OCI-LY3 (cell line): ENCODE measurements around the gene ATG101.

Source experiments
- H2AFZ ChIP-seq: fragments of 200-600, 300-600 bp; shearing (Covaris generic); 2 replicates; pipeline ENCODE4 v1.6.0; 2014; ENCODE audit warnings: antibody characterized with exemption, low read depth, low read length
- H3K27ac ChIP-seq: fragments of 200-600, 300-600 bp; sonication (generic); 2 replicates; pipeline ENCODE4 v1.5.1; 2014; ENCODE audit warnings: mild to moderate bottlenecking, low read length, moderate library complexity, mixed read lengths
- H3K27me3 ChIP-seq: fragments of 200-600, 300-600 bp; sonication (generic); 2 replicates; pipeline ENCODE4 v1.6.1; 2014; ENCODE audit warnings: low read depth, low read length, mixed read lengths
- H3K36me3 ChIP-seq: fragments of 200-600, 300-600 bp; sonication (generic); replicated peaks from 2 replicates; pipeline ENCODE3; 2014; ENCODE audit warnings: low read depth, low read length, mixed read lengths
- H3K4me1 ChIP-seq: fragments of 300-600, 200-600 bp; sonication (generic); 2 replicates; pipeline ENCODE4 v1.6.1; 2014; ENCODE audit warnings: low read length, mixed read lengths
- H3K4me2 ChIP-seq: fragments of 200-600, 300-600 bp; sonication (generic); 2 replicates; pipeline ENCODE4 v1.6.1; 2014; ENCODE audit warnings: low read length, mixed read lengths
- H3K4me3 ChIP-seq: fragments of 300-600, 200-600 bp; sonication (generic); 2 replicates; pipeline ENCODE4 v1.5.1; 2014; ENCODE audit warnings: antibody characterized with exemption, mild to moderate bottlenecking, low read length, moderate library complexity
- H3K79me2 ChIP-seq: fragments of 300-600, 200-600 bp; shearing (Covaris generic); 2 replicates; pipeline ENCODE4 v1.6.1; 2014; ENCODE audit warnings: mild to moderate bottlenecking, low read length, mixed read lengths
- H3K9ac ChIP-seq: fragments of 300-600, 200-600 bp; shearing (Covaris generic); 2 replicates; pipeline ENCODE4 v1.6.0; 2014; ENCODE audit warnings: mild to moderate bottlenecking, low read length, moderate library complexity
- H3K9me3 ChIP-seq: fragments of 200-600, 300-600 bp; shearing (Covaris generic); 2 replicates; pipeline ENCODE4 v1.6.1; 2014; ENCODE audit warnings: low read length, mixed read lengths; ENCODE audit not compliant: insufficient read depth
- H4K20me1 ChIP-seq: fragments of 200-600, 300-600 bp; sonication (generic); 2 replicates; pipeline ENCODE4 v1.6.1; 2016; ENCODE audit warnings: low read length, mixed read lengths; ENCODE audit not compliant: insufficient read depth
- CTCF ChIP-seq: fragments of 200-600, 300-600 bp; sonication (generic); IDR thresholded peaks from 2 replicates; pipeline ENCODE4 v1.5.1; 2014; ENCODE audit warnings: antibody characterized with exemption, low read length, low read depth
- EZH2phosphoT487 ChIP-seq: fragments of 200-600 bp; shearing (Covaris generic); IDR thresholded peaks from 2 replicates; pipeline ENCODE4 v1.6.1; 2018; ENCODE audit warnings: antibody characterized with exemption, mixed run types, low read depth

Gene ATG101

GRCh38 chr12:52061470-52062166, 8.2 kb upstream of the ATG101 start:
- Histone ChIP-seq H4K20me1 (no peaks in the 10 kb centered on the region), H3K27ac (no peak overlapping the region), H3K9me3 (no peaks in the 10 kb centered on the region), H3K4me2 (no peak overlapping the region), H3K36me3 (no peaks in the 10 kb centered on the region), H3K9ac (no peak overlapping the region), H3K4me3 (no peak overlapping the region), H3K79me2 (no peaks in the 10 kb centered on the region), H3K4me1 (no peaks in the 10 kb centered on the region), H2AFZ (no peak overlapping the region), H3K27me3 (0 out of 2 replicates have a peak, but pooled peaks cover 7% of the 10 kb centered on the region)
- TF ChIP-seq CTCF (no peak), EZH2phosphoT487 (no peak)

- H3K27me3 ChIP-seq = 0 out of 2 replicates have a peak, but pooled peaks cover 9% of the 10 kb centered on the region
- no peak overlapping the region for H3K9ac ChIP-seq
- no peaks in the 10 kb centered on the region for H3K36me3 ChIP-seq
- no peak overlapping the region for H3K4me2 ChIP-seq
- H3K4me3 ChIP-seq = no peak overlapping the region
- TF ChIP-seq CTCF (no peak), EZH2phosphoT487 (no peak)
- H3K27ac ChIP-seq = no peak overlapping the region
- H3K9me3 ChIP-seq = no peaks in the 10 kb centered on the region
- no peaks in the 10 kb centered on the region for H4K20me1 ChIP-seq
- no peaks in the 10 kb centered on the region for H3K79me2 ChIP-seq
- no peak overlapping the region for H2AFZ ChIP-seq
- H3K4me1 ChIP-seq = no peaks in the 10 kb centered on the region
These were observed 7.4 kb upstream of the ATG101 start for GRCh38 chr12:52062167-52063081.

GRCh38 chr12:52063082-52063924, 6.5 kb upstream of the ATG101 start:
- Histone ChIP-seq H3K4me2 (no peak overlapping the region), H3K27ac (no peak overlapping the region), H3K9me3 (no peaks in the 10 kb centered on the region), H3K4me3 (no peak overlapping the region), H3K36me3 (no peaks in the 10 kb centered on the region), H2AFZ (no peak overlapping the region), H3K27me3 (0 out of 2 replicates have a peak, but pooled peaks cover 9% of the 10 kb centered on the region), H3K9ac (no peak overlapping the region), H4K20me1 (no peaks in the 10 kb centered on the region), H3K4me1 (no peaks in the 10 kb centered on the region), H3K79me2 (no peaks in the 10 kb centered on the region)
- TF ChIP-seq EZH2phosphoT487 (no peak), CTCF (no peak)
